ENCODE results near the gene RTF1. TPM values are rescaled to one million over a fixed set of nuclear protein-coding genes. Genes with fewer than 3 reads are reported as not detected.

The RTF1 gene
- total RNA-seq, 4 donors from 2014 or later = 23.4 to 73.0 (median 37.2) TPM

- no peak for TF ChIP-seq POLR2A (IDR thresholded peaks at IDR 0.05)
- TF ChIP-seq, protein P1, sequence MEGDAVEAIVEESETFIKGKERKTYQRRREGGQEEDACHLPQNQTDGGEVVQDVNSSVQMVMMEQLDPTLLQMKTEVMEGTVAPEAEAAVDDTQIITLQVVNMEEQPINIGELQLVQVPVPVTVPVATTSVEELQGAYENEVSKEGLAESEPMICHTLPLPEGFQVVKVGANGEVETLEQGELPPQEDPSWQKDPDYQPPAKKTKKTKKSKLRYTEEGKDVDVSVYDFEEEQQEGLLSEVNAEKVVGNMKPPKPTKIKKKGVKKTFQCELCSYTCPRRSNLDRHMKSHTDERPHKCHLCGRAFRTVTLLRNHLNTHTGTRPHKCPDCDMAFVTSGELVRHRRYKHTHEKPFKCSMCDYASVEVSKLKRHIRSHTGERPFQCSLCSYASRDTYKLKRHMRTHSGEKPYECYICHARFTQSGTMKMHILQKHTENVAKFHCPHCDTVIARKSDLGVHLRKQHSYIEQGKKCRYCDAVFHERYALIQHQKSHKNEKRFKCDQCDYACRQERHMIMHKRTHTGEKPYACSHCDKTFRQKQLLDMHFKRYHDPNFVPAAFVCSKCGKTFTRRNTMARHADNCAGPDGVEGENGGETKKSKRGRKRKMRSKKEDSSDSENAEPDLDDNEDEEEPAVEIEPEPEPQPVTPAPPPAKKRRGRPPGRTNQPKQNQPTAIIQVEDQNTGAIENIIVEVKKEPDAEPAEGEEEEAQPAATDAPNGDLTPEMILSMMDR (IDR thresholded peaks at IDR 0.05) = no peak
- intact Hi-C loops (cut with DNase I; ENCODE audit: low total_unique reads) = no loop called here
- 52 to 59% methylated on average over 2 to 5 of the region's 5 CpGs for WGBS, 2 donors
- DNase-seq (ENCODE audit: low spot score in 2 of 2) = no peak
- no peak overlapping the region for H3K4me3 ChIP-seq (ENCODE audit: low read depth, poor library complexity, severe bottlenecking)
Observed at GRCh38 chr15:41503669-41504010, 86.7 kb downstream of the RTF1 start.

DNA sequence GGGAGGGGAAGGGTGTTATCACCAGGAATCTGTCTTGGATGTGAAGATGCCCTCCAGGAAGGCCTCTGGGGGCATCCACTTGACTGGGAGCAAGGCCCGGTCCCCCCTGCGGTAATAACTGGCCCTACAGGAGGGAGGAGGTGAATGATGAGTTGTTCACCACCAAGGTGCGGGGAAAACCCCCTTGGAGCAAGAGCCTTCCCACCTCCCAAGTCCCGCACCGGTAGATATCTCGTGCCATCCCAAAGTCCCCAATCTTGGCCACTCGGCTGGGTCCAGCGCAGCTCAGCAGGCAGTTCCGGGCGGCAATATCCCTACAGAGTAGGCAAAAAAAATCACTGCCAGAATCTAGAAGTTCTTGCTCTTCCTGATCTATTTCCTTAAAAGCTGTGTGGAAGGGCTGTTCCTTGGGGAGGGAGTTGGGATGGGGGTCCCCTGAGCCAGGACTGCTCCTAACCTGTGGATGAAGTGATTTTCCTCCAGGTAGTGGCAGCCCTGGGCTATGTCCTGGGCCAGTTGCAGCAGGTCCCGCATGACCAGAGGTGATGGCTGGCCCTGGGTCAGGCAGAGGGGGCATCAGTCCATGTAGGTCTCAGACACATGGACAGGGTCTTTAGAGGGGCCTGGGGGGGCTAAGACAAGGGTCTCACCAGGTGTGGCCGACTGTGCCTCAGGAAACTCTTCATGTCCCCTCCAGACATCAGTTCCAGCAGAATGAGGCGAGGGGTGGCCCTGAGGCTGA lies 88.0 kb downstream of the RTF1 start:
- H3K4me3 ChIP-seq (ENCODE audit: low read depth, poor library complexity, severe bottlenecking) = no peak overlapping the region
- 79 to 84% methylated on average over 12 to 13 of the region's 13 CpGs for WGBS, 2 donors
- intact Hi-C loops (cut with DNase I; ENCODE audit: low total_unique reads) = no loop called here
- TF ChIP-seq, protein P1 (IDR thresholded peaks at IDR 0.05) = no peak
- TF ChIP-seq POLR2A (IDR thresholded peaks at IDR 0.05) = no peak
- DNase-seq (ENCODE audit: low spot score in 2 of 2) = no peak

GRCh38 chr15:41505776-41506175 lies 88.9 kb downstream of the RTF1 start:
- 89 to 91% methylated on average over 4 of the region's 4 CpGs for WGBS, 2 donors
- intact Hi-C loops (cut with DNase I; ENCODE audit: low total_unique reads) = no loop called here
- TF ChIP-seq, protein P1 (IDR thresholded peaks at IDR 0.05) = no peak
- no peak for TF ChIP-seq POLR2A (IDR thresholded peaks at IDR 0.05)
- DNase-seq (ENCODE audit: low spot score in 2 of 2) = no peak
- H3K4me3 ChIP-seq (ENCODE audit: low read depth, poor library complexity, severe bottlenecking) = no peak overlapping the region

- TF ChIP-seq, protein P1 (IDR thresholded peaks at IDR 0.05) = no peak
- TF ChIP-seq POLR2A (IDR thresholded peaks at IDR 0.05) = no peak
- H3K4me3 ChIP-seq (ENCODE audit: low read depth, poor library complexity, severe bottlenecking) = no peak overlapping the region
- WGBS, 2 donors = 78% methylated on average over 10 of the region's 10 CpGs
- intact Hi-C loops (cut with DNase I; ENCODE audit: low total_unique reads) = no loop called here
- DNase-seq (ENCODE audit: low spot score in 2 of 2) = no peak
Observed at GRCh38 chr15:41506796-41507341, 90.0 kb downstream of the RTF1 start.

- TF ChIP-seq, protein P1 (IDR thresholded peaks at IDR 0.05) = no peak
- TF ChIP-seq POLR2A (IDR thresholded peaks at IDR 0.05) = no peak
- intact Hi-C loops (cut with DNase I; ENCODE audit: low total_unique reads) = no loop called here
- H3K4me3 ChIP-seq (ENCODE audit: low read depth, poor library complexity, severe bottlenecking) = no peak overlapping the region
- no peak for DNase-seq (ENCODE audit: low spot score in 2 of 2)
- whole genome bisulfite sequencing, 2 donors = 53 to 68% methylated on average over 7 of the region's 7 CpGs
Observed at GRCh38 chr15:41507820-41508290, 91.0 kb downstream of the RTF1 start.

All from lower leg skin (tissue), 4 donors.